Measurements from ENCODE around the gene AGAP3. TPM values are rescaled to one million over a fixed set of nuclear protein-coding genes. Genes with fewer than 3 reads are reported as not detected.

The AGAP3 gene
- total and polyA plus RNA-seq, 2 of the 4 experiments (the other 2 are of a cell fraction): 35.3 to 93.9 TPM

DNA sequence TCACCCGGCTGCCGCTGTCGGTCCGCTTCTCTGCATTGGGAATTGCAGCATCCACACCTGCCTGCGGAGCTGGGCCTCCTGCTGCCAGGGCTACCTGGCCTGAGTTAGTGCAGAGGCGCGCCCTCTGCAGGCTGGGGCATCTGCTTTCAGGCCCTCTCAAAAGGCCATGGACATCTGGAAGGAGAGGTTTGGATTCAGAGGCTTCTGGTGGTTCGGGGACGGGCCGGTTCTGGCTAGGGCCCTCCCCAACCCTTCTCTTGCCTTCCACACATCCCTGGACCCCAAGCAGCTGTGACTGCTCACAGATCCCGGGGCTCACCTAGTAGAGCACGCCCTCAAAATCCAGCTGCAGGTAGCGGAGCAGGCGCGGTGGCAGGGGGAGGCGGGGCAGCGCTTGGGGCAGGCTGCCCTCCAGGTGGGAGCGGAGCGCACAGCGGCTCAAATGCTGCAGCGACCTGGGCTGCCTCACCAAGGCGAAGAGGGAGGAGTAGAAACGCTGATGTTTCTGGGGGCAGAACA lies 89.6 kb downstream of the AGAP3 start:
- no peak overlapping the region for H3K23ac ChIP-seq (ENCODE audit: low read depth, low read length)
- H3K27ac ChIP-seq (ENCODE audit: insufficient read depth, low read length): no peak overlapping the region
- no peak overlapping the region for H2AK9ac ChIP-seq (replicated peaks; ENCODE audit: low read depth, low read length, poor library complexity)
- H3K4me1 ChIP-seq (ENCODE audit: control insufficient read depth, insufficient read depth, low read length): no peaks in the 10 kb centered on the region
- no peak overlapping the region for H3K56ac ChIP-seq (ENCODE audit: extremely low read depth, insufficient read depth, low read length)
- no peaks in the 10 kb centered on the region for H3K9me1 ChIP-seq (ENCODE audit: insufficient read depth, low read length)
- H3K18ac ChIP-seq (ENCODE audit: low read depth, low read length): no peak overlapping the region
- no peak overlapping the region for H4K5ac ChIP-seq (ENCODE audit: low read depth, low read length)
- H2BK120ac ChIP-seq (ENCODE audit: low read depth, low read length): no peak overlapping the region
- no peak overlapping the region for H2BK20ac ChIP-seq (ENCODE audit: low read depth, low read length)
- ChIA-PET CTCF (no interaction called here), POLR2A (ENCODE audit: unreplicated experiment) (no interaction called here)
- no TSS peak for BruUV-seq (replicated peaks)
- no peak overlapping the region for H3K14ac ChIP-seq (replicated peaks; ENCODE audit: low read depth, low read length)
- no peak overlapping the region for H2AFZ ChIP-seq (replicated peaks; ENCODE audit: low read length, poor library complexity)
- peaks cover 61% of the 10 kb centered on the region for H3K27me3 ChIP-seq (ENCODE audit: control insufficient read depth, insufficient read depth, low read length)
- no peak overlapping the region for H2BK15ac ChIP-seq (ENCODE audit: low read depth, low read length)
- H2BK5ac ChIP-seq (ENCODE audit: low read depth, low read length, poor library complexity, severe bottlenecking): no peak overlapping the region
- WGBS, 2 experiments (ENCODE audit: extremely low coverage in 2 of 2, insufficient read length in 1 of 2): 67% methylated on average over 5 of the region's 23 CpGs; no CpG with 5 or more reads in 1 of the 2 experiments
- dilution Hi-C loops (cut with HindIII; ENCODE audit: low sequenced_read_pairs, unreplicated experiment) (no loop called here), intact Hi-C loops (cut with micrococcal nuclease) (no loop called here), in situ Hi-C loops (cut with MboI; ENCODE audit: low sequenced_read_pairs) (no loop called here)
- H4K91ac ChIP-seq (ENCODE audit: insufficient read depth, low read depth, low read length): no peak overlapping the region
- H3K79me1 ChIP-seq (ENCODE audit: low read depth in 1 of 2, low read length in 2 of 2): no peaks in the 10 kb centered on the region
- TF ChIP-seq FOS (IDR thresholded peaks at IDR 0.05; ENCODE audit: low read depth, low read length) (no peak), CHD1 (IDR thresholded peaks at IDR 0.05; ENCODE audit: low read depth, low read length) (no peak), MAZ (IDR thresholded peaks at IDR 0.05; ENCODE audit: borderline replicate concordance, low read depth, low read length) (no peak), BHLHE40 (IDR thresholded peaks at IDR 0.05; ENCODE audit: low read depth, low read length) (no peak), POLR2A (IDR thresholded peaks at IDR 0.05; ENCODE audit: low read depth, low read length) (no peak), RAD21 (IDR thresholded peaks at IDR 0.05; ENCODE audit: low read length) (no peak), CEBPB (IDR thresholded peaks at IDR 0.05; ENCODE audit: low read depth, low read length) (no peak)
- TF ChIP-seq, protein P1, sequence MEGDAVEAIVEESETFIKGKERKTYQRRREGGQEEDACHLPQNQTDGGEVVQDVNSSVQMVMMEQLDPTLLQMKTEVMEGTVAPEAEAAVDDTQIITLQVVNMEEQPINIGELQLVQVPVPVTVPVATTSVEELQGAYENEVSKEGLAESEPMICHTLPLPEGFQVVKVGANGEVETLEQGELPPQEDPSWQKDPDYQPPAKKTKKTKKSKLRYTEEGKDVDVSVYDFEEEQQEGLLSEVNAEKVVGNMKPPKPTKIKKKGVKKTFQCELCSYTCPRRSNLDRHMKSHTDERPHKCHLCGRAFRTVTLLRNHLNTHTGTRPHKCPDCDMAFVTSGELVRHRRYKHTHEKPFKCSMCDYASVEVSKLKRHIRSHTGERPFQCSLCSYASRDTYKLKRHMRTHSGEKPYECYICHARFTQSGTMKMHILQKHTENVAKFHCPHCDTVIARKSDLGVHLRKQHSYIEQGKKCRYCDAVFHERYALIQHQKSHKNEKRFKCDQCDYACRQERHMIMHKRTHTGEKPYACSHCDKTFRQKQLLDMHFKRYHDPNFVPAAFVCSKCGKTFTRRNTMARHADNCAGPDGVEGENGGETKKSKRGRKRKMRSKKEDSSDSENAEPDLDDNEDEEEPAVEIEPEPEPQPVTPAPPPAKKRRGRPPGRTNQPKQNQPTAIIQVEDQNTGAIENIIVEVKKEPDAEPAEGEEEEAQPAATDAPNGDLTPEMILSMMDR (conservative IDR thresholded peaks at IDR 0.05; ENCODE audit: low read depth, low read length): no peak
- TF ChIP-seq, protein P2, sequence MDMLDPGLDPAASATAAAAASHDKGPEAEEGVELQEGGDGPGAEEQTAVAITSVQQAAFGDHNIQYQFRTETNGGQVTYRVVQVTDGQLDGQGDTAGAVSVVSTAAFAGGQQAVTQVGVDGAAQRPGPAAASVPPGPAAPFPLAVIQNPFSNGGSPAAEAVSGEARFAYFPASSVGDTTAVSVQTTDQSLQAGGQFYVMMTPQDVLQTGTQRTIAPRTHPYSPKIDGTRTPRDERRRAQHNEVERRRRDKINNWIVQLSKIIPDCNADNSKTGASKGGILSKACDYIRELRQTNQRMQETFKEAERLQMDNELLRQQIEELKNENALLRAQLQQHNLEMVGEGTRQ (IDR thresholded peaks at IDR 0.05; ENCODE audit: low read depth, low read length): no peak
- TF ChIP-seq, protein P3, sequence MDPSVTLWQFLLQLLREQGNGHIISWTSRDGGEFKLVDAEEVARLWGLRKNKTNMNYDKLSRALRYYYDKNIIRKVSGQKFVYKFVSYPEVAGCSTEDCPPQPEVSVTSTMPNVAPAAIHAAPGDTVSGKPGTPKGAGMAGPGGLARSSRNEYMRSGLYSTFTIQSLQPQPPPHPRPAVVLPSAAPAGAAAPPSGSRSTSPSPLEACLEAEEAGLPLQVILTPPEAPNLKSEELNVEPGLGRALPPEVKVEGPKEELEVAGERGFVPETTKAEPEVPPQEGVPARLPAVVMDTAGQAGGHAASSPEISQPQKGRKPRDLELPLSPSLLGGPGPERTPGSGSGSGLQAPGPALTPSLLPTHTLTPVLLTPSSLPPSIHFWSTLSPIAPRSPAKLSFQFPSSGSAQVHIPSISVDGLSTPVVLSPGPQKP (IDR thresholded peaks at IDR 0.05; ENCODE audit: borderline replicate concordance, low read depth, low read length): no peak
- no peak overlapping the region for H3K9ac ChIP-seq (ENCODE audit: low read depth, low read length)
- no peaks in the 10 kb centered on the region; the same call in 1 of the 2 replicates for H3K9me3 ChIP-seq (ENCODE audit: control insufficient read depth, insufficient read depth, low read length)
- no peak overlapping the region for H3K4ac ChIP-seq (ENCODE audit: low read depth, low read length)
- no peaks in the 10 kb centered on the region for H4K20me1 ChIP-seq (ENCODE audit: insufficient read depth, low read length)
- H3K4me3 ChIP-seq (ENCODE audit: insufficient read depth, low read depth, low read length): no peak overlapping the region
- H2AK5ac ChIP-seq (ENCODE audit: low read depth, low read length): no peak overlapping the region
- no peak for DNase-seq
- no peaks in the 10 kb centered on the region for H3K36me3 ChIP-seq (ENCODE audit: control insufficient read depth, insufficient read depth, low read length)
- no peak for ATAC-seq (ENCODE audit: low read depth)
- H4K8ac ChIP-seq (ENCODE audit: low read depth in 2 of 2, low read length in 2 of 2): no peak overlapping the region
- H3K4me2 ChIP-seq (ENCODE audit: low read depth, low read length): no peak overlapping the region
